GM12878 (cell line): Measurements from ENCODE around the gene KCTD2.

Experiments
- BCL11A ChIP-seq: IDR thresholded peaks from 2 replicates; pipeline ENCODE4 v1.6.1; 2011; ENCODE audit warnings: low read depth, low read length
- GABPA ChIP-seq: IDR thresholded peaks from 2 replicates; pipeline ENCODE4 v1.6.1; 2014; ENCODE audit warnings: antibody characterized with exemption, low read depth, mild to moderate bottlenecking, inconsistent platforms
- IKZF1 ChIP-seq: fragments of 450-650 bp; conservative IDR thresholded peaks from 2 replicates; pipeline ENCODE4 v1.6.1; 2017; ENCODE audit warnings: antibody characterized with exemption, mild to moderate bottlenecking
- MXI1 ChIP-seq: fragments of 150-350 bp; IDR thresholded peaks from 2 replicates; pipeline ENCODE4 v1.6.1; 2011; ENCODE audit warnings: low read depth, mild to moderate bottlenecking, inconsistent platforms, low read length, improper control_type of control experiment
- POLR2AphosphoS2 ChIP-seq: IDR thresholded peaks from 2 replicates; pipeline ENCODE4 v1.6.1; 2011; ENCODE audit warnings: low read depth, mild to moderate bottlenecking, low read length, improper control_type of control experiment, moderate library complexity
- RAD21 ChIP-seq: IDR thresholded peaks from 2 replicates; pipeline ENCODE4 v1.6.1; 2011; ENCODE audit warnings: mild to moderate bottlenecking, low read depth, low read length, moderate library complexity; ENCODE audit not compliant: insufficient read depth
- SP1 ChIP-seq: IDR thresholded peaks from one replicate; pipeline ENCODE4 v1.6.1; 2011; ENCODE audit warnings: low read depth, low read length
- ZBED1 ChIP-seq: IDR thresholded peaks from 2 replicates; pipeline ENCODE4 v1.6.1; 2016; ENCODE audit warnings: borderline replicate concordance
- TF ChIP-seq, protein P1 (sequence below), 3 experiments: IDR thresholded peaks in 2 of 3; conservative IDR thresholded peaks in 1 of 3; 2 replicates each; pipeline ENCODE4 v1.5.1; 2011; ENCODE audit warnings: low read depth in 3 of 3, low read length in 3 of 3, mild to moderate bottlenecking in 3 of 3, control low read depth in 2 of 3, moderate library complexity in 2 of 3, inconsistent platforms in 1 of 3, mixed read lengths in 1 of 3; ENCODE audit not compliant: control insufficient read depth in 2 of 3, insufficient read depth in 1 of 3; ENCODE audit errors: extremely low read depth in 1 of 3
- TF ChIP-seq, protein P2 (sequence below): fragments of 450-650 bp; formaldehyde crosslinking; IDR thresholded peaks from 2 replicates; pipeline ENCODE4 v1.4.0; 2020; ENCODE audit warnings: mild to moderate bottlenecking, moderate library complexity
- TF ChIP-seq, protein P3 (sequence below): IDR thresholded peaks from 2 replicates; pipeline ENCODE4 v1.6.1; 2011; ENCODE audit warnings: low read depth, low read length, improper control_type of control experiment, borderline replicate concordance

DNA sequence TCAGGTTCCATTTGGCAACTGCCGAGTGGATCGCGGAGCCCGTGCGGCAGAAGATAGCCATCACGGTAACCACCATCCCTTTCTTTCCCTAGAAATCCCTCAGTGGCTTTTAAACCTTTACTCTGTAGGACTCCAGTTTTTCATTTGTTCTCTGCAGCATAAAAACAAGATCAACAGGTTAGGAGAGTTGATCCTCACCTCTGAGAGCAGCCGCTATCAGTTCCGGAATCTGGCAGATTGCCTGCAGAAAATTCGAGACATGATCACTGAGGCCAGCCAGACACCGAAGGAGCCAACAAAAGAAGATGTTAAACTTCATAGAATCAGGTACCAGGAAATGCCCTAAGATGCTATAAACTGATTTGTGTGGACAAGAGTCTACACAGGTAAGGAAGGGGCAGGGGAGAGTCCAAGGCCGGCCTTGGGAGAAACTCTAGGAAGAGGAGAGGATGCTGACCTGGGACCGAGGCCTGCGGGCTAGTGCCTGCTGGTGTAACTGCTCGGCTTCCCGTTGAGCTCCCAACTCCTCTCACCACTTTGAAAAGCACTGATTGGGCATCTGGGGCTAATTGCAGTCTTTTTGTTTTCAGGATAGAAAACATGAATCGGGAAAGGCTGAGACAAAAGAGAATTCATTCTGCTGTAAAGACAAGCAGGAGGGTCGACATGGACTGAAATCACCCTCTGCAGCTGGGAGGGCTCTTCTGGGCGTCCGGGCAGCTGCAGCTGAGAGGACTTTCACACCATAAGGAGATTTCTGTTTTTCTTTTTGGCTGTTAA, 26.5 kb upstream of the KCTD2 start:
- TF ChIP-seq, protein P1, sequence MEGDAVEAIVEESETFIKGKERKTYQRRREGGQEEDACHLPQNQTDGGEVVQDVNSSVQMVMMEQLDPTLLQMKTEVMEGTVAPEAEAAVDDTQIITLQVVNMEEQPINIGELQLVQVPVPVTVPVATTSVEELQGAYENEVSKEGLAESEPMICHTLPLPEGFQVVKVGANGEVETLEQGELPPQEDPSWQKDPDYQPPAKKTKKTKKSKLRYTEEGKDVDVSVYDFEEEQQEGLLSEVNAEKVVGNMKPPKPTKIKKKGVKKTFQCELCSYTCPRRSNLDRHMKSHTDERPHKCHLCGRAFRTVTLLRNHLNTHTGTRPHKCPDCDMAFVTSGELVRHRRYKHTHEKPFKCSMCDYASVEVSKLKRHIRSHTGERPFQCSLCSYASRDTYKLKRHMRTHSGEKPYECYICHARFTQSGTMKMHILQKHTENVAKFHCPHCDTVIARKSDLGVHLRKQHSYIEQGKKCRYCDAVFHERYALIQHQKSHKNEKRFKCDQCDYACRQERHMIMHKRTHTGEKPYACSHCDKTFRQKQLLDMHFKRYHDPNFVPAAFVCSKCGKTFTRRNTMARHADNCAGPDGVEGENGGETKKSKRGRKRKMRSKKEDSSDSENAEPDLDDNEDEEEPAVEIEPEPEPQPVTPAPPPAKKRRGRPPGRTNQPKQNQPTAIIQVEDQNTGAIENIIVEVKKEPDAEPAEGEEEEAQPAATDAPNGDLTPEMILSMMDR (IDR thresholded peaks at IDR 0.05 in 2 of 3, conservative IDR thresholded peaks at IDR 0.05 in 1 of 3; ENCODE audit: control insufficient read depth in 2 of 3, extremely low read depth in 1 of 3, insufficient read depth in 1 of 3, low read depth in 3 of 3, low read length in 3 of 3): no peak
- TF ChIP-seq, protein P2, sequence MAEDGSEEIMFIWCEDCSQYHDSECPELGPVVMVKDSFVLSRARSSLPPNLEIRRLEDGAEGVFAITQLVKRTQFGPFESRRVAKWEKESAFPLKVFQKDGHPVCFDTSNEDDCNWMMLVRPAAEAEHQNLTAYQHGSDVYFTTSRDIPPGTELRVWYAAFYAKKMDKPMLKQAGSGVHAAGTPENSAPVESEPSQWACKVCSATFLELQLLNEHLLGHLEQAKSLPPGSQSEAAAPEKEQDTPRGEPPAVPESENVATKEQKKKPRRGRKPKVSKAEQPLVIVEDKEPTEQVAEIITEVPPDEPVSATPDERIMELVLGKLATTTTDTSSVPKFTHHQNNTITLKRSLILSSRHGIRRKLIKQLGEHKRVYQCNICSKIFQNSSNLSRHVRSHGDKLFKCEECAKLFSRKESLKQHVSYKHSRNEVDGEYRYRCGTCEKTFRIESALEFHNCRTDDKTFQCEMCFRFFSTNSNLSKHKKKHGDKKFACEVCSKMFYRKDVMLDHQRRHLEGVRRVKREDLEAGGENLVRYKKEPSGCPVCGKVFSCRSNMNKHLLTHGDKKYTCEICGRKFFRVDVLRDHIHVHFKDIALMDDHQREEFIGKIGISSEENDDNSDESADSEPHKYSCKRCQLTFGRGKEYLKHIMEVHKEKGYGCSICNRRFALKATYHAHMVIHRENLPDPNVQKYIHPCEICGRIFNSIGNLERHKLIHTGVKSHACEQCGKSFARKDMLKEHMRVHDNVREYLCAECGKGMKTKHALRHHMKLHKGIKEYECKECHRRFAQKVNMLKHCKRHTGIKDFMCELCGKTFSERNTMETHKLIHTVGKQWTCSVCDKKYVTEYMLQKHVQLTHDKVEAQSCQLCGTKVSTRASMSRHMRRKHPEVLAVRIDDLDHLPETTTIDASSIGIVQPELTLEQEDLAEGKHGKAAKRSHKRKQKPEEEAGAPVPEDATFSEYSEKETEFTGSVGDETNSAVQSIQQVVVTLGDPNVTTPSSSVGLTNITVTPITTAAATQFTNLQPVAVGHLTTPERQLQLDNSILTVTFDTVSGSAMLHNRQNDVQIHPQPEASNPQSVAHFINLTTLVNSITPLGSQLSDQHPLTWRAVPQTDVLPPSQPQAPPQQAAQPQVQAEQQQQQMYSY: no peak
- TF ChIP-seq MXI1 (no peak), POLR2AphosphoS2 (no peak), IKZF1 (no peak), ZBED1 (no peak), RAD21 (no peak), SP1 (no peak), GABPA (no peak), BCL11A (no peak)
- TF ChIP-seq, protein P3, sequence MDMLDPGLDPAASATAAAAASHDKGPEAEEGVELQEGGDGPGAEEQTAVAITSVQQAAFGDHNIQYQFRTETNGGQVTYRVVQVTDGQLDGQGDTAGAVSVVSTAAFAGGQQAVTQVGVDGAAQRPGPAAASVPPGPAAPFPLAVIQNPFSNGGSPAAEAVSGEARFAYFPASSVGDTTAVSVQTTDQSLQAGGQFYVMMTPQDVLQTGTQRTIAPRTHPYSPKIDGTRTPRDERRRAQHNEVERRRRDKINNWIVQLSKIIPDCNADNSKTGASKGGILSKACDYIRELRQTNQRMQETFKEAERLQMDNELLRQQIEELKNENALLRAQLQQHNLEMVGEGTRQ: no peak
